NCI-H446 (cell line): Measurements from ENCODE around the gene EPHB1.

ENCODE experiments used
- DNase-seq, 2 experiments: peaks; one replicate each; lab custom pipeline; 2025; lab: John Stamatoyannopoulos, UW

Gene EPHB1

DNA sequence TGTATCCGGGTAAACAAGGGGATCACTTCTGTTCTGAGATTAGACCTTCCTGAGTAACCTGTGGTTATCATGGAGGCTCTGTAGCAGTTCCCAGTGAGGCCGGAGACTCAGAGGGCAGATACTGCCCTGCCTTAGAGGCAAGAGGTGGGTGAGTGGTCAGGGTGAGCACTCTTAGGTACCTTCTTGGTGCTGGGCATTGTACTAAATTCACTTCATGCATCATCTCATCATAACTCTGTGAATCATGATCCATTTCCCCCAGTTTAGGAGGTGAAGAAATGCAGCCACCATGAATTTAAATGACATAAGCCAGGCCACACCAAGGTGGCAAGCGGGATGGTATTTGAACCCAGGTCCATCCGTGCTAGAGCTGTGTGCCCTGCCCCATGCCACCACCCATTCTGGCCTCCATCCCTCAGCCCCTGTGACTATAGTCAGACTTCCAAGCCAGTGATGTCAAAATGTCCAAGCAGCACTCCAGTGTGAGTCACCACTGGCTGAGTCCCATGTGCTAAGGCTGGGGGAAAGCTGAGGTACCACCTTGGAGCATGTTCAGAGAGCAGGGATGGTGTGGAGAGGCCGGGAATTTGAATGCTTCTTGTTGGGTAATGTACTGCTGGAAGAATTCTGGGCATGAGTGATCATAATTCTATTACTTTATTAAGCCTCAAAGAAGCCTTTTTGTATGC is 88.8 kb downstream of the EPHB1 start:
- no peak for DNase-seq

GRCh38 chr3:134885877-134886621 is 91.0 kb downstream of the EPHB1 start:
- DNase-seq: no peak

DNA sequence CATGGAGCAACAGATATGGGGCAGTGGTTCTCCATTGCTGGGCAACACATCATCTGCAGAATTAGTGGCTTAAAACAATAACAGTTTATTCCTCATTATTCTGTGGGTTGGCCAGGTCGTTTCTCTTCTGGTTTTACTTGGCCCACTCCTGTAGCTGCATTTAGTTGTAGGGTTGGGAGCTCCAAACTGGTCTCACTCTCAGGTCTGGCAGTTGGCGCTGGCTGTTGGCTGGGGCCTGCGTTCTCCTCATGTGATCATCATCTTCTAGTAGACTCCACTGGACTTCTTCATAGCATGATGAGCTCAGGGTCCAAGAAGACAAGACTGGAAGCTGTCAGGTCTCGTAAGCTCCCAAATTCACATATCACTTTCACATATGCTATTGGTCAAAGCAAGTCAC is 91.9 kb downstream of the EPHB1 start:
- no peak for DNase-seq

GRCh38 chr3:134887536-134887935 is 92.5 kb downstream of the EPHB1 start:
- no peak for DNase-seq

- DNase-seq: no peak
These were observed 97.3 kb downstream of the EPHB1 start for GRCh38 chr3:134892326-134892725.

DNA sequence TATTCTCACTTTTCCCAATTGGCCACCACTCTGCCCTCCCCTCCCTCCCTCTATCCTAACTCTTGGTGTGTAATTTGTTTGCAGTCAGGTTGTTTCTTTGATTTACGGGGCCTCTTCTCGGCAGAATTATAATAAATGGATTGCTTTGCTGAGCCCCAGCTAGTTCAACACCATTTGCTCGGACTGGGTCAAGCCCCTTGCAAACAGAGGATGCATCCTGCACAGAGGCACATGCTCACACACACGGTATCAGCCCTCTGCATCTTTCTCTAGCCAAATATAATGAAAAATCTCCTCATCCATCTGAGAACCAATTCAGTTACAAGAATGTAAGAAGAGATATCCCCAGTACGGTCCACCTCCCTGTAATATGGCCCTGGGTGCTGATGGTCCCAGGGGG is 97.7 kb downstream of the EPHB1 start:
- DNase-seq: no peak

- DNase-seq: no peak
These were observed 99.5 kb downstream of the EPHB1 start for GRCh38 chr3:134894533-134894932.

- no peak for DNase-seq
These were observed 100.1 kb downstream of the EPHB1 start for GRCh38 chr3:134895181-134895580.

DNA sequence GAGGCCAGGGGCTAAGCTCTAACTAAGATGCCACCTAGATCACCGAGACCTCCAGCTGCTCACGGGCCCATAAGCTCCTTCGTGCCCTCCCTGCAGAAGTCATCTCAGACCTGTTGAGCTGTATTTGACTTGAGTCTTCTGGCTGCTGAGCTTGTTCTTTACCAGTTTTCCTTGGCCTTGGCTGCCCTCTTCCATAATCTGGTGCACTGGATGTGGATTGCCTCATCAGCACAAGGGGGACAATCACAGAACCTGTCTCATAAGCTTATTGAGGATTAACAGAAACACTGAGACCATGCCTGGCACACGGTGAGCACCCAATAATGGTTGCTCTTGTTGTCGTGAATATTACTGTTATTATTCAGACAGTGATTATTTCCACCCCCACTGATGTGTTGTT is 101.1 kb downstream of the EPHB1 start:
- no peak for DNase-seq

DNA sequence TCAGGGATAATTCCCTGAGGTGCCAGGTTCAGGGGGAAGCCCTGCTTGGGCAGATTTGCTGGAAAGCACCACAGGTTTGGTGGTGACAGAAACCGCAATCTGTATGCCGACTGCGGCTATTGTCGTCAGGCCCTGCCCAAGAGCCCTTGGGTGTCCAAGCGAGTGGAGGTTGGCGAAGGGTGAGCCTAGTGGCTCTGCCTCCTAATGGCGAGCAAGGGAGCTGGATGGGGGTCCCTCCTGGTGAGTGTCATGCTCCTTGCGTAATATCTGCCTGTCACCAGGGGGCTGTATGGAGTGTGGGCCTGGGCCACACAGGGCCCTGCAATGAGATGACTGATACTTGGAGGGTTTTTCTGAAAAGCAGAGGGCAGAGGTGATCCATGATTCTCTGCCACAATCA is 101.6 kb downstream of the EPHB1 start:
- no peak for DNase-seq

DNA sequence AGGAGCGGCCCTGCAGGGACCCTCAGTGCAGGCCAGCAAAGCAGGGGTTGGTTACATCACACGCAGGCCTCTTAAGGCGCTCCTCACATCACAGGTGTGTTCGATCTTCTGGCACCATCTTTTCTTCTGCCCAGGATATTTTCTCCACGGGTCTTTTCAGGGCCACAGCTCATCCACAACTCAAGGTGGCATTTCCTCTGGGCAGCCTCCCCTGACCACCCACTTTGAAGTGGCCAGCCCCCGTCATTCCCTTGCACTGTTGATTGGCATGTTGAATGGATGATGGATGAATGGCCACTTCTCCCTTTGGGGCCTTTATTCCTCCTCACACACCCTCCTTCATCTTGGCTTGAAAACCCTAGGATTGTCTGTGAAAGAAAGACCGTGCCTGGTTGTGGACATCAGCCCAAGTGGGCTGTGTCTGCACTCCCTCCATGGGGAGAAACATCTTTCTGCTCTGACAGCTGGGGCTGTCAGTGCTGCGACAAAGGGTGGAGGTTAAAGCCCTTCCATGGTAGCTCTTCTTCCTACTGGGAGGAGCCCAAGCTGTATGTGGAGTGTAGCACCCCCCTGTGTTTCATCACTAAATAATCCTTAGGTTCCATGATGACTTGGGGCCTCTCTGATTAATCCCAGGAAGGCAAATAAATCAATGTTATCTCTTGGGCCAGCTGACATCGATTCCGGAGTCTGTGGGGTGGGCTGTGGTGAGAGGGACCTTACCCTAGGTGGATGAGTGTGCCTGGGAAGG is 102.5 kb downstream of the EPHB1 start:
- DNase-seq: no peak

DNA sequence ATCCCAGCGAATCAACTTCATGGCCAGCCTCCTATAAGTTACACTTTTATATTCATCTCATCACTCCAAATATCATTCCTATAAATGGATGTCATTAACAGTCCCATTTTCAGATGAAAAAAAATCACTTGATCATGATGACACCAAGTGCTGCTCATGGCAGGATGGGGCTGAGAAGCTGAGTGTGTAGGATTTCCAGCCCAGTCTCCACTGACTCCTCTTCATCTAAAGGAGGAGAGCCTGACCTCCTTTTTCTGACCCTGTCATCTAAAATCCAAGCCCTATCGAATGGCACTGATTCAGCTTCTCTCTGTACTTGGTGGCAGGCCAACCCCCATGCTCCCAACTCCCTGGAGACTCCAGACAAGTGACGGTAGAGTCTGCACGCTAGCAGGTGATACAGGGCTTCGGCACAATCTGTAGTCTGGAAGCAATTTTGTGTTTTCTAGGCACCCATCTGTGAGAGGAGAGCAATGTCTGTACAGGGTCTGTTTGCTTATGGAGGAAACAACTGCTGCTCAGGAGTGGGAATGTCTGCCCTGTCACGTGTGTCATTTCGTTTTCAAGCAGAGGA is 103.2 kb downstream of the EPHB1 start:
- peak in 1 of 2 experiments; percentile 28 for DNase-seq

GRCh38 chr3:134899786-134900185 is 104.7 kb downstream of the EPHB1 start:
- no peak for DNase-seq

- no peak for DNase-seq
These were observed 105.4 kb downstream of the EPHB1 start for GRCh38 chr3:134900482-134900881.

- no peak for DNase-seq
These were observed 106.4 kb downstream of the EPHB1 start for GRCh38 chr3:134901461-134901860.

DNA sequence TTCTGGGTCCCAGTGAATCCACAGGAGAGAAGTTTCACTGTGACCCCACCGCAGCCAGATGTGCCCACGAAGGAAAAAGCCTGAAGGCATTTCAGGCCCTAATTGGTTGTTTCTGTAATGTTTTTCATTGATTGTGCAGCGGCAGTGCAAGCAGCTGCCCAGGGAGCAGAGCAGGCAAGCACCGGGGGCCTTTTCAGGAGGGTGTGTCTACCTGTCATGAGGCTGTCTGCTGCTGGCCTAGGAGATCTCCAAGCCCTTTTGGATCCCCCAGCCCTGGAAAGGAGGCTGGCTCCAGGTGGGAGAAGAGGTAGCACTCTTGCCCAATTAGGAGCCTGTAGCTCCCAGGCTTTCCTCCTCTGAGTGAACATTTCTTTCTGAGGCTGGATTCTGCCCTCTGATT is 108.8 kb downstream of the EPHB1 start:
- DNase-seq: no peak

GRCh38 chr3:134904241-134904771 is 109.2 kb downstream of the EPHB1 start:
- peak in 1 of 2 experiments; percentile 64 for DNase-seq

DNA sequence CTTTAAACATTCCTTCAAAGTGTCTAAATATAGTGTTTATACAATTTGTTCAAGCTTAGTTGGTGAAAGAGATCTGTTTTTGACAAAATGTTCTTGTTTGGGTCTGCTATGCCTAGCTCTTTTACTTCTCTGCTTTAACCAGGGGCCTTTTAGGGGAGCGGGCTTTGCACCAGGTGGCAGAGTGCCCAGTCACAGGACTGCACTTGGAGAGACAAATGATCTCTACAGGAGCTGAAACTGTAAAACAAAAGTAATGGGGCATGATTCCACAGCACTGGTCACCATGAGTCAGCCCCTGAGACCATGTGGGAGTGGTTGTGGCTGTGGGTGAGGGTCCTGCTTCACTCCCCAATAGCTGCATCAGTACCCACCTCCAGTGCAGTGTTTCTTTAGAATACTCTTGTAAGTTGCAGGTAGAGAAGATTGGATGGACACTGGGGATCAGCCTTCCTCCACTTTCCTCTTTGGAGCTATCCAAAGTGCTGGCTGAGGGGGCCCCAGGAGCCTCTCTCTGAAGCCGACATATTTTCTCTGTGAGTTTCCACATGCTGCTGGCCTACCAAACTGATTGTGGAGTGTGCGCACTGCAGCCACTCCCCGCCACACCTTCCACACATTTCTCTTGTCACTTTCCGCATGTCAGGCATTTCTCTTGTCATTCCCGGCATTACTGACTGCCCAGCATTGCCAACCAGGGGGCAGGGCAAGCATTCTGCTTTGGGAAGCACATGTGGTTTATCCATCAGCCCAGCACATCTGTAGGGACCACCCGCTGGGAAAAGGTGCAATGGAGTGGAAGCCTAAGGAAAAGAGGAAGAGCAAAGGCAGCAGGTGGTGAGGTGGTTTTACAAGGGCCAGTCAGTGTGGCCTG is 110.0 kb downstream of the EPHB1 start:
- DNase-seq: peak; percentile 44 to 75

GRCh38 chr3:134905647-134905935 is 110.5 kb downstream of the EPHB1 start:
- DNase-seq: no peak

- peak in 1 of 2 experiments; percentile 22 for DNase-seq
These were observed 113.2 kb downstream of the EPHB1 start for GRCh38 chr3:134908271-134908670.

GRCh38 chr3:134910026-134910425 is 115.0 kb downstream of the EPHB1 start:
- DNase-seq: no peak
